Measurements from ENCODE around the gene NEK6.
A peak's percentile ranks its signal among the peaks of the same experiment; 100 is the strongest.

Gene NEK6

GRCh38 chr9:124298646-124299235, 41.0 kb downstream of the NEK6 start:
- DNase-seq = no peak

DNA sequence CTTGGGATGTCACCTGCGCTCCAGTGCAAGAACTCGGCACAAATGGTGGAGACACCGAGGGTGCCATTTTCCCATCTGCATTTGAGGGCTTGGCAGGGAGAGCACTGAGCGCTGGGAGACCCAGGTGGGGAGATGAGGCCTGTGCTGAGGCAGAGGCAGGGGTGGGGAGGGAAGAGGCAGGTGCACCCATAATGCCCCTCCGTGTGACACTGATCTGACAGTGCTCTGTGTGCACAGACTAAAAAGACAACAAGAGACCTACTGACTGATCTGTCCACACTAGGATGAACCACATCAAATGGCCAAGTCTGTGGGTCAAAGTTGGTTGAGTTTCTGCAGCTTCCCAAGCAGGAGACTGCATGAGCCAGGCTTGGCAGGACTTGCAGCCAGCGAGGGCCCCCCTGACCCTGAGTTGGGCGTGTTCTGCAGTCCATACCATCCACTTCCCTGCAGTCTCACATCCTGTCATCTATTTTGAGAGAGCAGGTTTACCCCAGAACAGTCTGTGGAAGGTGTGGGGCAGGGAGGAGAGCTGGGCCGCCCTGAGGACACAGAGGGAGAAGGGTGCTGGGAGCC, 41.9 kb downstream of the NEK6 start:
- no peak for DNase-seq

DNA sequence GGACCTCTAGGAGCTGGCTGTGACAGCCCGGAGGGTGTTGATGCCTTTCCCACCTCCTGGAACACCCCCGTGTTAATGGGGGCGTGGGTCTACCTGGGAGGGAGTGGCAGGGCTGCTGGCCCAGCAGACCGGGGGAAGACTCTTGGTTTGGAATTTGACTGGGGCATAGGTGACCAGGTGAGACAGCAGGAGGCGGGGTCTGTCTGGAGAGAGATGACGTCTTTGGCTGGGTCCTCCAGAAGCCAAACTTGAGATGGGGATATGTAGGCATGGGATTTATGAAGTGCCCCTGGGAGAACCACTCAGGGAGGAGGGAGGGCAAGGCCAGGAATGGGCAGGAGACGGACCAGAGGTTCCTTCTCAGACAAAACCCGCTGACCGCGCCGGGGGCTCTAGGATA, 42.6 kb downstream of the NEK6 start:
- no peak for DNase-seq

DNA sequence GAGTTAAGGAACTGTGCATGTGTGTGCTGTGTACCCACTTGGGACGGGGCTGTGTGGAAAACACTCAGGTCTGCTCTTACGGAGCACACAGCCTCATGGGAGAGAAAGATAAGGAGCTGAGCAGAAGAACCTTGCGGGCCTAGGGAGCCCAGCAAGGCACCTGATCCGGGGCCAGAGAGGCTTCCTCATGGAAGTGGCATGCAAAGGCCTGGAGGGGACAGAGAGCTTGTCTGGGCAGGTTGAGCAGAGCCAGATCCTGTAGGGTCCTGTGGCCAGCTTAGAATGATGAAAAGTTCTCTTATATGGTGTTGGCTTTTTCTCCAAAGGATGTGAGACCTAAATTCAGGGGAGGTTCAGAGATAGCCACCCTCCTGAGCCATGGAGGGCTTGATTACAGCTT, 45.2 kb downstream of the NEK6 start:
- no peak for DNase-seq

DNA sequence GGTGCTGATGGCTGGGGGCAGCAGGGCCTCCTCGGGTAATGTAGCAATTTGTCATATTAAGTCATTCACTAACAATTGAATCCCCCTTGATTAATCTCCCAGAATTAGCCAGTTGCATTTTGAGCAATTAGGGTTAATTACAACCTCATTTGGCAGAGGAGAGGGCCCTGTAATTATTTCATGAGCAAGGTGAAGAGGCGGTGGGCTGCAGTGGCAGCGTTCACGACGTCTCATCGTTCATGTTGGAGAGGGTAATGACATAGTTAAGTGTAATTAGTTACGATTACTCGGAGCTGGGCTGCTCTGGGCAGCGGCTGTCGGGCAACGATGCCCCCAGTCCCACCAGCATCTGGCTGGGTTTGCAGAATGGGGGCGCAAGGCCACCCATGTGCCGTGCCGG, 46.0 kb downstream of the NEK6 start:
- DNase-seq = peak; percentile 83

GRCh38 chr9:124304285-124304684, 46.5 kb downstream of the NEK6 start:
- no peak for DNase-seq

DNA sequence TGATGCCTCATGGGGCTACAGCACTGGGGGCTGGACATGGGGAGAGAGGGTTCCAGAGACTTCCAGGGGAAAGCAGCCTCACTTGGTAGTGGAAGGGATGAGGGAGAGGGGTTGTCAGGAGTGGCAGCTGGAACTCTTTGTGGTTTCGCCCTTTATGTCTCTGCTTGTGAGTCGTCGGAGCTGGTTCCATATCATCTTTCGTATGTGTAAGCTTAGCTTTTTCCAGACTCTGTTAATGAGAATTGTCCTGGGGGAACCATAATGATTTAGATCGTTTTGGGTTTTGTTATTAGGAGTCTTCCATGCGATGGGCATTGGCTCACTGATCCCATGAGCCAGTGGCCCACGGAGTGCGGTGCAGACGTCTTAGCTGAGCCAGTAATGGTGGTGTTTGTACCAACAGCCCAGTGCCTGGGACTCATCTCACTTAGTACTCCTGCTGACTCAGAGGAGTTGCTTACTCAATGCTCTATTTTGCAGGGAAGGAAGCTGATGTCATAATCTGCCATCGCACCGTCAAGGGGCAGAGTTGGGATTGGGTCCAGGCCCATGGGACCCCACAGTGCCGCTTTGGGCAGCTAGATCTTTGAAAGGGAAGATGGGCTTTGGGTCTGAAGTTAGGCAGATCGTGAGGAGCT, 48.5 kb downstream of the NEK6 start:
- no peak for DNase-seq

DNA sequence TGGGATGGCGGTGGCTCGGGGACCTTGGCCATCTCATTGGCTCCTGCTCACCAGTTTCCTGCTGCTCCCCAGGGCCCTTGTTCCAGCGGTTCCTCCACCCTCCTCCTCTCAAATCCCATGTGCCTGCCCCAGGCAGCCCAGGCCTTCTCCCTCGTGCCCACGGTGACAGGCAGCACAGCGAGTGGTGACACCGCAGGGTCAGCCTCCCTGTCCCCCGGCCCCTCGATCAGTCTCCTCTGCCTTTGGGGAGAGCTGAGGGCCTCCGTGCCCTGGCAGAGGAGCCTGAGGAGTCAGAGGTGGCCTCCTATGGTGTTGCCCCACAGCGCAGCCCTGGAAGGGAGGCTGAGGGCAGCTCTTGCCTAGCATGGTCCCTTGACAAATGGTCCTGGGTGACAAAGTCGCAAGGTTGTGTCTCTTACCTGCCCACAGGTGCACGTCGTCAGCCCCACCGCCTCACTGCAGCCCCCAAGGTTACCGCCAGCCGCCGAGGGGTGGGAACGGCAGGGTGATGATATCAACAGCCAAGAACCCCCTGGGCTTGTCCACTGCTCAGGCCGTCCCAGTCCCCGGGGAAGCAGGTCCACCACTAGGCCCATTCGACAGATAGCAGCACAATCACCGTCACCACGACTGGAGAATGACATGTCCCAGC, 49.8 kb downstream of the NEK6 start:
- DNase-seq = no peak

DNA sequence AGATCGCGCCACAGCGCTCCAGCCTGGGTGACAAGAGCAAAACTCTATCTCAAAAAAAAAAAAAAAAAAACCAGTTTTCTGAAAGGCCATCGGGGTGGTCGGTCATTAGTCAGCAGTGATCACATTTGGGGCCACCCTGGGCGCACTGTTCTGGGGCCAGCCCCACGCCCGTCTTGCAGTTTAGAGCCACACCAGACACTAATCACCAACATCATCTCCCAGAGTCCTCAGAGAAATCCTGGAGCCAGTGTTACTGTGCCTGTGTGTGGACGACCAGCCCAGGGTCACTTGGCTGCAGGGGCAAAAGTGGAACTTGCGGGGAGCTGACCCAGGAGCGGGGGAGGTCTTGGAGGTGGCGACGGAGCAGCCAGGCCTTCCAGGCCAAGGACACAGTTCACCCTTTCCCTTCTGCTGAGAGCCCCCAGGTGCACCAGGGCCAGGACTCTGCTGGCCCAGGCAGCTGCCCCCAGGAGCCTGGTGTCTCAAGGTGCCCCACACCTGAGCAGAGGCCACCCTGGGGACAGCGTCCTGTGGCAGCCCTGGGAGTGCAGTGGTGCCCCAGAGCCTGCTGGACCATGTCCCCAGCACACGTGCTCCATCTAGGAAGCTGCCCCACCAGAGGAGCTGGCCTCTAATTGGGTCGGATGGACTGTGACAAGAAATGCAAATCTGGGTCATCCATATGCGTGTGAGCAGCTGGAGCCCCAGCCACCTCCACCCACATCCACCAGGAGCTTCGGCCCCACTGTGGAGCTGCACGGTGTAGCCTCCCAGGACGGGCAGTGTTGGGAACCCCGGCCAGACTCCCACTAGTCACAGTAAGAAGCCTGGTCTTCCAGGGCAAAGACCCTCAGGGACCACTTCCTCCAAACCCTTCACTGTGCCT, 51.1 kb downstream of the NEK6 start:
- no peak for DNase-seq

DNA sequence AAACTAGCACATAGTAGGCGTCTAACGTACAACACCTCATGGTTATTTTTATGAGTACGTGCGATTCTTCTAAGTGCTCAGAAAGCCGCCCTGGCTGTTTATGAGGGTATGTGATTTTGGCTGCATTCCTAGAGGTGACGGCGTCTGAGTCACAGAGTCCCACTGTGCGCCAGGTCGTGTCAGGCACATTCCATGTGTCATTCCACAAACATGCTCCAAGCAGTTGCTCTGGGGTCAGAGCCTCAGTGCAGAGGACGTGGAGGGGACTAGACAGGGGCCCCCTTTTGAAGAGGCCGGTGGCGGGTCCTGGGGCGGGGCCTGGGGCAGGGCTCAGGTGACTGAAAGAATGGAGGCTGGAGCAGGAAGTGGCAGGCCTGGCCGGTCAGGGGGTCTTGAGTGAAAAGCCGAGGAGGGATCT, 51.9 kb downstream of the NEK6 start:
- DNase-seq = no peak

DNA sequence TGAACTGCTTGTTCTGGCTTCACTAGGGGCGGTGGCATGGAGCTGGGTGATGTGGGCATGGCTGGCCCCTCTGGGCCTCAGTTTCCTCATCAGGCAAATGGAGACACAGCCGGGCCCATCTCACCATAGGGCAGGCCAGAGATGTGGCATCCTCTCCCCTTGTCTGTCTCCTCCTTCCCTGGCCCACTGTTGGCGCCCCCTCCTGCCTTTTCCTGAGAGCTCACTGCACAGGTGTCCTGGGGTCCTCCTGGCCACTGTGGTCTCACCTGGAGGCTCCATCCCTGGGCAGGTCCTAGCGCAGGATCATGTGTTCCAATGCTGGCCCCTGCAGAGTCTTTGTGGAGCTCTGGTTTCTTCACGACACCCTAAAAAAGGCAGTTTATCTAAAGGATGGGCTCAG, 53.5 kb downstream of the NEK6 start:
- DNase-seq = no peak

DNA sequence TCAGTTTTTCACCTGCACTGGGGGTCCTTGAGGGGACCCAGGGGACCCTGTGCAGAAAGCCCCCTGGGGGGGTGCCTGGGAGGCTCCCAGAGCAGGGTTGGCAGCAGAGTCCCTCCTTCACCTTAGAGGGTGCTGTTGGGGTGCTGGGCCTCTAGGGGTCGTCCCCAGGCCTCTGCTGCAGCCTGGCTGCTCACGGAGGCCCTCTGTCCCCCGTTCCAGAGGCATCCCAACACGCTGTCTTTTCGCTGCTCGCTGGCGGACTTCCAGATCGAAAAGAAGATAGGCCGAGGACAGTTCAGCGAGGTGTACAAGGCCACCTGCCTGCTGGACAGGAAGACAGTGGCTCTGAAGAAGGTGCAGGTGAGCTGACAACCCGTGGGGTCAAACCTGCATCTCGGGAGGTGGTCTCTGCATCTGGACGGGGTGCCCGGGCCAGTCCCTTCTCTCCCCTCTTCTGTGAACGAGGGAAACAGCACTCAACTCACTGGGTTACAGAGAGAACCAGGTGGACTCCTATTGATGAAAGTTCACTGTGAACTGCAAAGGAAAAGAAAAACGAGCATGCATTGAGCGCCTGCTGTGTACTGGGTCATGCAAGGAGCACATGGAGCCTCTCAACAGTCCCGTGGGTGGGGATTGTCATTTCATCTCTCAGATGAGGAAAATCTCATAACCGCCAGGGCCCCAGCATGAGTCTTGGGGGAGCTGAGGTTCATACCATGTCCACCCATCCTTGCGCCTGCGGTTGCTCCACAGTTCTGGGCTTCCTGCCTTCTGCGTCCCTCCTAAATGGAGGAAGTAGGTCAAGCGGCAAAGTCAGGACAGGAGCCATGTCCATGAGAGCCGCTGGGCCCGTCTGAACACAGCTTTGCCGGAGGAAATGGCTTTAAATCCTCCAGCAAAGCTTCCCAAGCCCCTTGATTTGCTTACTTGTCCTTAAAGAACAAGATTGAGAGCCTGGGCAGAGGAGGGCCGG, 54.8 kb downstream of the NEK6 start:
- DNase-seq = no peak

- no peak for DNase-seq
Observed at GRCh38 chr9:124313940-124314339, 56.2 kb downstream of the NEK6 start.

- no peak for DNase-seq
Observed at GRCh38 chr9:124315882-124316281, 58.1 kb downstream of the NEK6 start.

DNA sequence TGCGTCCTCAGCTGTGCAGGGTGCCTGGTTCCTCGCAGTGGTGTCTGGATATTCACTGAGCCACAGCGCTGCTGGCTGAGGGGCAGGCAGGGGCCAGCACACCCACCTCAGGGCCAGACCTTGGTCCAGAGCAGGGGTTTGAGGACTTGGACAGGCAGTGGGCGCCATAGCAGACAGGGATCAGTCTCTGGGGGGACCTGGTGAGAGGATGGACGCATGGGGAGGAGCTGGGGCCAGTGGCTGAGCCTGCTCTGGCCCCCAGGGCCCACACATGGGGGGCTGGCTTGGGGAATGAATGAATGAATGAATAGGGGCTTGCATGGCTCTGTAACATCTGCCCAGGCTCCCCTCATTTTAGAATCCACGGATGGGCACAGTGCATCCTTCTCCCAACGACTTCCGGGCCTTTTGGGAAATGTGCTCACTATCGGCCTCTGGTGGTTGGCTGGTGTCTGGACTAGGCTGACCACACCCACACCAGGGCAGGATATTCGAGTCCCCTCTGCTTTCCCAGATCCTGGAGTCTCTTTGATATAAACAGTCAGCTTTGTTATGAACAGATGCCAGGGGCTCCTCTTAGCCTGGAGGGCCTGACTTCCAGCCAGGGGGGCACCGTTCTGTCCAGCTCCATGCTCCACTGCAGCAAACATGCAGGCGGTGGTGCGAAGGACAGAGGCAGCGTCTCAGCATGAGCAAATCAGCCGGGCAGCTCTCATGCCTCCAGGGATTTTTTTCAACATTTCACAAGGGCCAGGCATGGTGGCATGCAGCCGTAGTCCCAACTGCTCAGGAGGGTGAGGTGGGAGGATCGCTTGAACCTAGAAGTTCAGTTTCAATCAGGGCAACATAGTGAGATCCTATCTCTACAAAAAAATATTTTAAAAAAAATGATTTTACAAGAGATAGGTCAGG, 62.6 kb downstream of the NEK6 start:
- peak; percentile 64 for DNase-seq

GRCh38 chr9:124321416-124321815, 63.7 kb downstream of the NEK6 start:
- no peak for DNase-seq

DNA sequence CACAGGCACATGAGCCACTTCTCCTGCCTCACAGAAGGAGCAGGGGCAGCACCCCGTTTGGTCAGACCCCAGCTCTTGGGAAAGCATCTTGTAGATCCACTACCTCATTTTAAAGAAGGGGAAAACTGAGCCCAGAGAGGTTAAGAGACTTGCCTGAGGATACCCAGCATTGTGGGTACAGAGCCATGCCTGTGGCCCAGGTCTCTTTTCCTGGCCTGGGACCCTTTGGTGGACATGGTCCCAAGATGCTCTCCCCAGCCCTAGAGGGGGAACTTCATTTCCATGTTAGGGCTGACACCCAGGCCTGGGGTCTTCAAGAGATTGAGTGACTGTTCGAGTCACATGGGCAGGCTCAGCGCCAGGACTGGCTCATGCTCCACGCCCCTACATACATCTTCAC, 64.2 kb downstream of the NEK6 start:
- no peak for DNase-seq

DNA sequence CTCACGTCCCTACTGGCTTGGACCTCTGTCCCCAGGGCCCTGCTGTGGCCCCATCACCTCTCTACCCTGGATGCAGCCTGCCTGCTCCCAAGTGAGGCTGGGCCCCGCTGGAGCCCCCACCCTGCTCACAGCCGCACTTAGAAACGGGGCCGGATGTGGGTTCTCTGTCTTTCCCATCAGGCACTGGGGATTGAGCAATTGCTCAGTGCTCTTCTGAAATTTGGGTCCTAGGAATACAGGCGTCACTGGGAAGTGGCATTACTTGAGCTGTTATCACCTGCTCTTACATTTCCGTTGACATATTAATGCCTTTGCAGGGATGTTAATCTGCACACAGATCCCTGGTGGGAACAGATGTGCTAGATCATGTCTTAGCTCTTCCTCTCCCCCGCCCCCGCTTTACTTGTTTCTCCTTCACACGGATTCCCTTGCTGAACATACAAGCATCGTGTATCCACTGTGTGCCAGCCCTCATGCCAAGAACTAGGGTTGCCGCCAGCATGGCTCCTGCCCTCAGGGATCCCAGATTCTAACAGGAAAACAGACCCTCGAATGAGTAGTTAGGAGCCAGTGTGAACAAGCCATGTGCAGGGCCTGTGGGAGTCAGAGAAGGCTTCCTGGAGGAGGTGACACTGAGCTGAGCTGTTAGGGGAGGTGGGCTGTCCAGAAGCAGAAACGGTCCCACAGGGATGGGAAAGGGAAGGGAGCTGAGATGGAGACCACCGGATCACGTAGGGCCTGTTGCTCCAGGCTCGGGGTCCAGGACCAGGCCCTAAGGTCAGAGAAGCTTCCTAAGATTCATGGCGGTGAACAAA, 65.1 kb downstream of the NEK6 start:
- no peak for DNase-seq

DNA sequence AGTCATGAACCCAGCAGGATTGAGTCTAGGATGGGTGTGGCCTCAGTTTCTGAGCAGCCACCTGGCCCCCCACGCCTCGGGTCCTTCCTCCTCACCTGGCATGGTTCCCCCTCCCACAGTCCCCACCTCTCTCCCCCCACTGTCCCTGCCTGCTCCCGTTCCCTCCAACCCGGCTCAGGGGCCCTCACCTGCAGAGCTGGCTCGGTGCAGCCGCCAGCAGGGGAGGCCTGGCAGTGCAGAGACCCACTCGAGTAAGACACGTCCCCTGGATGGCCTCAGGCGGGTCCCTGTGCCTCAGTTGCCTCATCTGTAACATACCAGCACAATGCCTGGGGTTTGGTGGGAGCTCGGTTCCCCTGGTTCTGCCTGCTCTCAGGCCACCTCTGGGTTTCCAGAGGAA, 66.2 kb downstream of the NEK6 start:
- no peak for DNase-seq

GRCh38 chr9:124325816-124326215, 68.1 kb downstream of the NEK6 start:
- no peak for DNase-seq

Data from NCI-H1105 (cell line).